ENCODE results near the gene EEFSEC. TPM values are rescaled to one million over a fixed set of nuclear protein-coding genes. Genes with fewer than 3 reads are reported as not detected.

Gene EEFSEC
- total and polyA plus RNA-seq, 2 of the 8 experiments (the other 6 are each of a cell fraction or from before 2014, with no cell fraction given): 13.1 to 19.8 TPM

- Histone ChIP-seq H3K36me3 (ENCODE audit: control insufficient read depth in 2 of 4, insufficient read depth in 4 of 4, low read length in 3 of 4) (no peaks in the 10 kb centered on the region), H2AFZ (ENCODE audit: low read length) (no peak overlapping the region), H4K8ac (ENCODE audit: extremely low read depth, insufficient read depth, low read length) (no peak overlapping the region), H4K5ac (ENCODE audit: insufficient read length, low read depth, low read length) (no peak overlapping the region), H3K23me2 (ENCODE audit: low read depth, low read length) (peaks cover 9% of the 10 kb centered on the region; the same call in 1 of the 2 replicates), H3K9ac (replicated peaks in 1 of 4; ENCODE audit: extremely low read depth in 1 of 4, low read depth in 3 of 4, low read length in 3 of 4) (no peak overlapping the region), H4K91ac (replicated peaks; ENCODE audit: insufficient read length, low read length) (peak overlapping the region; percentile 41), H3K4me3 (ENCODE audit: extremely low read depth in 1 of 4, insufficient read depth in 2 of 4, low read depth in 3 of 4, low read length in 4 of 4) (no peak overlapping the region), H4K20me1 (replicated peaks in 1 of 2; ENCODE audit: control insufficient read depth in 1 of 2, insufficient read depth in 2 of 2, low read length in 2 of 2) (peaks cover 6 to 11% of the 10 kb centered on the region in 2 experiments), H3K23ac (ENCODE audit: insufficient read length) (no peak overlapping the region), H3K56ac (replicated peaks; ENCODE audit: insufficient read length, low read depth, low read length) (no peak overlapping the region), H2BK120ac (replicated peaks; ENCODE audit: low read depth, low read length) (no peak overlapping the region), H2BK15ac (ENCODE audit: low read length) (peak overlapping the region; percentile 98; the same call in 1 of the 2 replicates), H2AK5ac (ENCODE audit: low read depth, low read length) (peak overlapping the region; percentile 76; the same call in 1 of the 2 replicates), H2BK5ac (ENCODE audit: low read depth, low read length) (no peak overlapping the region), H3K79me1 (ENCODE audit: low read depth, low read length) (no peaks in the 10 kb centered on the region), H3K14ac (ENCODE audit: insufficient read length) (no peak overlapping the region), H3K18ac (ENCODE audit: extremely low read depth, low read length) (peak overlapping the region; percentile 48; the same call in 1 of the 2 replicates), H3K9me3 (ENCODE audit: insufficient read depth in 2 of 2, low read depth in 1 of 2, low read length in 1 of 2) (no peaks in the 10 kb centered on the region), H2BK20ac (ENCODE audit: low read length) (peak overlapping the region; percentile 86; the same call in 1 of the 2 replicates), H3K4ac (replicated peaks; ENCODE audit: insufficient read length, low read depth, low read length) (peak overlapping the region; percentile 76), H3K4me1 (replicated peaks in 1 of 4; ENCODE audit: control insufficient read depth in 3 of 4, insufficient read depth in 4 of 4, low read length in 3 of 4) (peaks cover 6 to 40% (median 32%) of the 10 kb centered on the region in 4 experiments), H2BK12ac (ENCODE audit: low read depth, low read length) (peak overlapping the region; percentile 92; the same call in 1 of the 2 replicates), H3K27ac (ENCODE audit: low read depth, low read length) (no peak overlapping the region), H3K79me2 (ENCODE audit: control insufficient read depth in 1 of 2, insufficient read depth in 2 of 2, low read length in 2 of 2) (no peaks in the 10 kb centered on the region), H3K27me3 (replicated peaks in 1 of 4; ENCODE audit: control insufficient read depth in 3 of 4, extremely low read depth in 1 of 4, insufficient read depth in 3 of 4, low read length in 3 of 4) (peaks cover 12 to 80% (median 67%) of the 10 kb centered on the region in 4 experiments), H3K4me2 (ENCODE audit: insufficient read depth in 1 of 2, low read depth in 2 of 2, low read length in 2 of 2) (no peak overlapping the region)
- WGBS, 2 experiments (ENCODE audit: extremely low coverage in 1 of 2, insufficient coverage in 1 of 2, insufficient read length in 1 of 2, insufficient replicate concordance in 2 of 2, low coverage in 1 of 2, low lambda C conversion rate in 2 of 2, missing lambda C conversion rate in 1 of 2): 85% methylated on average over 6 of the region's 15 CpGs; no CpG with 5 or more reads in 1 of the 2 experiments
- no peak for FAIRE-seq
- POLR2A ChIA-PET (ENCODE audit: partially characterized antibody): no interaction called here
- DNase-seq (ENCODE audit: low read depth in 1 of 2, low spot score in 2 of 2): no peak
- CTCF ChIA-PET (ENCODE audit: partially characterized antibody): interaction anchor here (0.7 to 11.0 kb wide), 8 partner anchors 9 to 254 kb away, joined by 3 to 144 read pairs (median 8); no protein-coding TSS in a partner anchor
- TF ChIP-seq RFX5 (IDR thresholded peaks at IDR 0.05; ENCODE audit: borderline replicate concordance, low read depth, low read length) (no peak), BACH1 (IDR thresholded peaks at IDR 0.05; ENCODE audit: low read length) (no peak), RAD21 (IDR thresholded peaks at IDR 0.05 in 1 of 2, conservative IDR thresholded peaks at IDR 0.05 in 1 of 2; ENCODE audit: low read depth in 2 of 2, low read length in 2 of 2) (no peak), CHD1 (IDR thresholded peaks at IDR 0.05; ENCODE audit: low read depth, low read length) (no peak), KDM5A (IDR thresholded peaks at IDR 0.05; ENCODE audit: low read length) (no peak), FOSL1 (IDR thresholded peaks at IDR 0.05; ENCODE audit: insufficient read depth, low read depth, low read length) (no peak), PHF8 (conservative IDR thresholded peaks at IDR 0.05; ENCODE audit: low read depth, low read length) (no peak), SAP30 (IDR thresholded peaks at IDR 0.05; ENCODE audit: insufficient read depth, insufficient replicate concordance, low read length) (no peak), JUN (IDR thresholded peaks at IDR 0.05; ENCODE audit: low read depth, low read length) (no peak), SP2 (IDR thresholded peaks at IDR 0.05; ENCODE audit: low read length) (no peak), BCL11A (IDR thresholded peaks at IDR 0.05; ENCODE audit: low read depth in 2 of 2, low read length in 2 of 2) (no peak)
Measured at GRCh38 chr3:128429275-128429674, 276.0 kb downstream of the EEFSEC start.
